Measurements from ENCODE around the gene ZSCAN22. TPM values are rescaled to one million over a fixed set of nuclear protein-coding genes. Genes with fewer than 3 reads are reported as not detected.

The ZSCAN22 gene
- total and polyA plus RNA-seq, 2 of the 13 experiments (the other 11 are each of a cell fraction or from before 2014, with no cell fraction given): 2.5 to 3.5 TPM

GRCh38 chr19:58380662-58381459 is 54.1 kb downstream of the ZSCAN22 start, which contains the start of gene ZNF837 (continued):
- TF ChIP-seq ZNF652 (CRISPR knock-in tag; IDR thresholded peaks at IDR 0.05; ENCODE audit: borderline replicate concordance, low read depth) (0 out of 2 replicates have a peak, but pooled peaks have one; percentile 49), HOXA7 (CRISPR knock-in tag; IDR thresholded peaks at IDR 0.05) (no peak), NFYC (CRISPR knock-in tag; IDR thresholded peaks at IDR 0.05) (peak; percentile 94), ZFP41 (CRISPR knock-in tag; IDR thresholded peaks at IDR 0.05; ENCODE audit: borderline replicate concordance) (no peak), SYNCRIP (IDR thresholded peaks at IDR 0.05; ENCODE audit: insufficient read depth, low read depth, low read length) (no peak), ZNF770 (CRISPR knock-in tag; IDR thresholded peaks at IDR 0.05) (0 out of 2 replicates have a peak, but pooled peaks have one; percentile 45), KDM6A (CRISPR knock-in tag; IDR thresholded peaks at IDR 0.05; ENCODE audit: low read depth) (no peak), CENPBD1 (CRISPR knock-in tag; IDR thresholded peaks at IDR 0.05; ENCODE audit: borderline replicate concordance, low read depth) (peak; percentile 64; the same call in 1 of the 2 replicates), ZNF773 (CRISPR knock-in tag; IDR thresholded peaks at IDR 0.05; ENCODE audit: borderline replicate concordance) (peak; percentile 75; the same call in 1 of the 2 replicates), ZNF615 (CRISPR knock-in tag; IDR thresholded peaks at IDR 0.05; ENCODE audit: borderline replicate concordance) (no peak), RAD21 (CRISPR knock-in tag; IDR thresholded peaks at IDR 0.05) (peak; percentile 76), ERF (CRISPR knock-in tag; IDR thresholded peaks at IDR 0.05) (peak; percentile 96), MAFF (IDR thresholded peaks at IDR 0.05; ENCODE audit: low read depth, low read length) (no peak), PATZ1 (CRISPR knock-in tag; IDR thresholded peaks at IDR 0.05) (peak; percentile 91), GTF3A (CRISPR knock-in tag; conservative IDR thresholded peaks at IDR 0.05) (peak; percentile 77; the same call in 1 of the 2 replicates)
- TF ChIP-seq, protein P1, sequence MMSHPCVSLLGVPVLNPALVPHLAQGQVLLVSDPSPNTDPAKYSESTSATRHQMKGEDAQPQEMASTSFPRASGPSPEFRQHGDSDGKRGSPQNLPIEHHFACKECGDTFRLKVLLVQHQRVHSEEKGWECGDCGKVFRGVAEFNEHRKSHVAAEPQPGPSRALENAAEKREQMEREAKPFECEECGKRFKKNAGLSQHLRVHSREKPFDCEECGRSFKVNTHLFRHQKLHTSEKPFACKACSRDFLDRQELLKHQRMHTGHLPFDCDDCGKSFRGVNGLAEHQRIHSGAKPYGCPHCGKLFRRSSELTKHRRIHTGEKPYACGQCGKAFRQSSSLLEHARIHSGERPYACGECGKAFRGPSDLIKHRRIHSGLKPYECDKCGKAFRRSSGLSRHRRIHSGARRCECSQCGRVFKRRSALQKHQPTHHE (CRISPR knock-in tag; IDR thresholded peaks at IDR 0.05; ENCODE audit: borderline replicate concordance): peak; percentile 97
- TF ChIP-seq, protein P2, sequence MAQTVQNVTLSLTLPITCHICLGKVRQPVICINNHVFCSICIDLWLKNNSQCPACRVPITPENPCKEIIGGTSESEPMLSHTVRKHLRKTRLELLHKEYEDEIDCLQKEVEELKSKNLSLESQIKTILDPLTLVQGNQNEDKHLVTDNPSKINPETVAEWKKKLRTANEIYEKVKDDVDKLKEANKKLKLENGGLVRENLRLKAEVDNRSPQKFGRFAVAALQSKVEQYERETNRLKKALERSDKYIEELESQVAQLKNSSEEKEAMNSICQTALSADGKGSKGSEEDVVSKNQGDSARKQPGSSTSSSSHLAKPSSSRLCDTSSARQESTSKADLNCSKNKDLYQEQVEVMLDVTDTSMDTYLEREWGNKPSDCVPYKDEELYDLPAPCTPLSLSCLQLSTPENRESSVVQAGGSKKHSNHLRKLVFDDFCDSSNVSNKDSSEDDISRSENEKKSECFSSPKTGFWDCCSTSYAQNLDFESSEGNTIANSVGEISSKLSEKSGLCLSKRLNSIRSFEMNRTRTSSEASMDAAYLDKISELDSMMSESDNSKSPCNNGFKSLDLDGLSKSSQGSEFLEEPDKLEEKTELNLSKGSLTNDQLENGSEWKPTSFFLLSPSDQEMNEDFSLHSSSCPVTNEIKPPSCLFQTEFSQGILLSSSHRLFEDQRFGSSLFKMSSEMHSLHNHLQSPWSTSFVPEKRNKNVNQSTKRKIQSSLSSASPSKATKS (CRISPR knock-in tag; IDR thresholded peaks at IDR 0.05): no peak
- TF ChIP-seq, protein P3, sequence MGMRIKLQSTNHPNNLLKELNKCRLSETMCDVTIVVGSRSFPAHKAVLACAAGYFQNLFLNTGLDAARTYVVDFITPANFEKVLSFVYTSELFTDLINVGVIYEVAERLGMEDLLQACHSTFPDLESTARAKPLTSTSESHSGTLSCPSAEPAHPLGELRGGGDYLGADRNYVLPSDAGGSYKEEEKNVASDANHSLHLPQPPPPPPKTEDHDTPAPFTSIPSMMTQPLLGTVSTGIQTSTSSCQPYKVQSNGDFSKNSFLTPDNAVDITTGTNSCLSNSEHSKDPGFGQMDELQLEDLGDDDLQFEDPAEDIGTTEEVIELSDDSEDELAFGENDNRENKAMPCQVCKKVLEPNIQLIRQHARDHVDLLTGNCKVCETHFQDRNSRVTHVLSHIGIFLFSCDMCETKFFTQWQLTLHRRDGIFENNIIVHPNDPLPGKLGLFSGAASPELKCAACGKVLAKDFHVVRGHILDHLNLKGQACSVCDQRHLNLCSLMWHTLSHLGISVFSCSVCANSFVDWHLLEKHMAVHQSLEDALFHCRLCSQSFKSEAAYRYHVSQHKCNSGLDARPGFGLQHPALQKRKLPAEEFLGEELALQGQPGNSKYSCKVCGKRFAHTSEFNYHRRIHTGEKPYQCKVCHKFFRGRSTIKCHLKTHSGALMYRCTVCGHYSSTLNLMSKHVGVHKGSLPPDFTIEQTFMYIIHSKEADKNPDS (CRISPR knock-in tag; IDR thresholded peaks at IDR 0.05): 0 out of 2 replicates have a peak, but pooled peaks have one; percentile 72
